K562 (cell line): ENCODE results near the gene TRIM27. TPM values are rescaled to one million over a fixed set of nuclear protein-coding genes. Genes with fewer than 3 reads are reported as not detected.
A peak's percentile ranks its signal among the peaks of the same experiment; 100 is the strongest.

Experiments used
- ATF7 ChIP-seq: fragments of 450-650 bp; IDR thresholded peaks from 2 replicates; pipeline ENCODE4 v1.7.1; 2014; ENCODE audit warnings: mild to moderate bottlenecking, moderate library complexity
- CBX1 ChIP-seq: sonication (generic); IDR thresholded peaks from 2 replicates; pipeline ENCODE4 v1.6.1; 2016; ENCODE audit warnings: antibody characterized with exemption, low read depth, mild to moderate bottlenecking
- DMBX1 ChIP-seq: fragments of 250-450 bp; sonication (Bioruptor Pico); IDR thresholded peaks from 2 replicates; pipeline ENCODE4 v1.8.0; 2022; ENCODE audit warnings: inconsistent platforms, mild to moderate bottlenecking, moderate library complexity, borderline replicate concordance
- ELF1 ChIP-seq: fragments of 200-800 bp; sonication (Bioruptor generic); IDR thresholded peaks from 2 replicates; pipeline ENCODE4 v1.6.1; 2016; ENCODE audit warnings: missing genetic modification characterization, missing compliant biosample characterization
- FOXJ3 ChIP-seq: sonication (generic); formaldehyde crosslinking; IDR thresholded peaks from 2 replicates; pipeline ENCODE4 v1.4.0; 2020; ENCODE audit warnings: mild to moderate bottlenecking, missing genetic modification reagents
- MBD2 ChIP-seq: sonication (generic); IDR thresholded peaks from 2 replicates; pipeline ENCODE4 v1.6.1; 2016; ENCODE audit warnings: low read depth, borderline replicate concordance
- MXI1 ChIP-seq: IDR thresholded peaks from 2 replicates; pipeline ENCODE4 v1.6.1; 2011; ENCODE audit warnings: low read depth, mild to moderate bottlenecking, improper control_type of control experiment, low read length
- NFIC ChIP-seq: fragments of 450-650 bp; IDR thresholded peaks from 2 replicates; pipeline ENCODE4 v1.6.1; 2017; ENCODE audit warnings: mild to moderate bottlenecking, inconsistent platforms
- NFRKB ChIP-seq: fragments of 450-650 bp; IDR thresholded peaks from 2 replicates; pipeline ENCODE4 v1.6.1; 2016; ENCODE audit warnings: low read depth
- RFX5 ChIP-seq: IDR thresholded peaks from 2 replicates; pipeline ENCODE4 v1.6.1; 2011; ENCODE audit warnings: low read depth, mild to moderate bottlenecking, improper control_type of control experiment, low read length
- SLC30A9 ChIP-seq: fragments of 250-450 bp; sonication (Bioruptor Pico); IDR thresholded peaks from 2 replicates; pipeline ENCODE4 v1.8.0; 2022; ENCODE audit warnings: mild to moderate bottlenecking, moderate library complexity
- SNRNP70 ChIP-seq: fragments of 200-400 bp; formaldehyde crosslinking; optimal IDR thresholded peaks from 2 replicates; pipeline ENCODE3; 2017; ENCODE audit warnings: low read depth, low read length
- SP2 ChIP-seq: IDR thresholded peaks from 2 replicates; pipeline ENCODE4 v1.6.1; 2011; ENCODE audit warnings: mild to moderate bottlenecking, low read depth, low read length, moderate library complexity; ENCODE audit not compliant: poor library complexity, severe bottlenecking; ENCODE audit errors: extremely low read depth
- TAL1 ChIP-seq: fragments of 450-650 bp; IDR thresholded peaks from 2 replicates; pipeline ENCODE4 v1.6.1; 2016; ENCODE audit warnings: mild to moderate bottlenecking
- TCFL5 ChIP-seq: fragments of 250-450 bp; sonication (Bioruptor Pico); conservative IDR thresholded peaks from 2 replicates; pipeline ENCODE4 v1.6.1; 2021; ENCODE audit warnings: mild to moderate bottlenecking, moderate library complexity, matching md5 sums
- TEAD1 ChIP-seq, 2 experiments: fragments of 450-650 bp in 1 of 2; sonication (generic) in 1 of 2; formaldehyde crosslinking; IDR thresholded peaks; 2 replicates each; pipeline versions ENCODE4 v1.4.0 to v1.8.0; 2020 to 2022; ENCODE audit warnings: mild to moderate bottlenecking in 2 of 2, missing genetic modification reagents in 1 of 2
- TEAD2 ChIP-seq: fragments of 450-650 bp; IDR thresholded peaks from 2 replicates; pipeline ENCODE4 v1.6.1; 2016; ENCODE audit warnings: missing genetic modification characterization, control low read depth, missing compliant biosample characterization
- ZFX ChIP-seq: sonication (generic); formaldehyde crosslinking; IDR thresholded peaks from 2 replicates; pipeline ENCODE4 v1.8.0; 2022; ENCODE audit warnings: mild to moderate bottlenecking, missing genetic modification reagents, moderate library complexity
- ZNF184 ChIP-seq: sonication (generic); formaldehyde crosslinking; IDR thresholded peaks from 2 replicates; pipeline ENCODE4 v1.5.0; 2020; ENCODE audit warnings: missing genetic modification reagents
- ZNF589 ChIP-seq: fragments of 200-800 bp; sonication (Bioruptor generic); IDR thresholded peaks from 2 replicates; pipeline ENCODE4 v1.6.1; 2016; ENCODE audit warnings: low read depth, missing genetic modification characterization, missing compliant biosample characterization
- polyA plus RNA-seq, 8 experiments: library from polyadenylated mRNA; depleted of rRNA in 4 of 8; stranded (reverse) in 5 of 8; unstranded in 3 of 8; fragments of >200 nt; fragmentation: Nextera tagmentation in 2 of 8; fragmentation: Illumina TruSeq in 1 of 8; extraction: Ambion mirVana in 2 of 8; extraction: Trizol in 1 of 8; gene quantifications; 2 replicates each; pipeline versions ENCODE4 v1.2.1 to v1.2.3, GENCODE V29; 2011 to 2014; ENCODE audit warnings: inconsistent platforms in 1 of 8, missing spikeins in 1 of 8
- total RNA-seq, 7 experiments: library from RNA; depleted of rRNA in 6 of 7; stranded (reverse); fragments of >200 nt in 6 of 7; fragmentation: Illumina TruSeq in 2 of 7; extraction: Trizol in 2 of 7; gene quantifications; 2 replicates each; pipeline versions ENCODE4 v1.2.1 to v1.2.3, GENCODE V29; 2011 to 2021; ENCODE audit warnings: low replicate concordance in 1 of 7
- TF ChIP-seq, protein P1 (sequence below): fragments of 250-450 bp; sonication (Bioruptor Pico); IDR thresholded peaks from 2 replicates; pipeline ENCODE4 v1.5.0; 2021
- TF ChIP-seq, protein P2 (sequence below): sonication (generic); formaldehyde crosslinking; IDR thresholded peaks from 2 replicates; pipeline ENCODE4 v1.9.0; 2022; ENCODE audit warnings: mild to moderate bottlenecking, missing genetic modification reagents
- TF ChIP-seq, protein P3 (sequence below): fragments of 450-650 bp; IDR thresholded peaks from 2 replicates; pipeline ENCODE4 v1.6.1; 2016; ENCODE audit warnings: low read depth, mild to moderate bottlenecking, moderate library complexity
- TF ChIP-seq, protein P4 (sequence below): sonication (generic); formaldehyde crosslinking; IDR thresholded peaks from 2 replicates; pipeline ENCODE4 v1.8.1; 2023; ENCODE audit warnings: mild to moderate bottlenecking, missing genetic modification reagents
- TF ChIP-seq, protein P5 (sequence below): conservative IDR thresholded peaks from 2 replicates; pipeline ENCODE4 v1.6.1; 2011; ENCODE audit warnings: low read depth, mild to moderate bottlenecking, low read length; ENCODE audit not compliant: control insufficient read depth

The TRIM27 gene
- total and polyA plus RNA-seq, 9 of the 15 experiments (the other 6 are each of a cell fraction or from before 2014, with no cell fraction given): 37.7 to 235 (median 122) TPM

DNA sequence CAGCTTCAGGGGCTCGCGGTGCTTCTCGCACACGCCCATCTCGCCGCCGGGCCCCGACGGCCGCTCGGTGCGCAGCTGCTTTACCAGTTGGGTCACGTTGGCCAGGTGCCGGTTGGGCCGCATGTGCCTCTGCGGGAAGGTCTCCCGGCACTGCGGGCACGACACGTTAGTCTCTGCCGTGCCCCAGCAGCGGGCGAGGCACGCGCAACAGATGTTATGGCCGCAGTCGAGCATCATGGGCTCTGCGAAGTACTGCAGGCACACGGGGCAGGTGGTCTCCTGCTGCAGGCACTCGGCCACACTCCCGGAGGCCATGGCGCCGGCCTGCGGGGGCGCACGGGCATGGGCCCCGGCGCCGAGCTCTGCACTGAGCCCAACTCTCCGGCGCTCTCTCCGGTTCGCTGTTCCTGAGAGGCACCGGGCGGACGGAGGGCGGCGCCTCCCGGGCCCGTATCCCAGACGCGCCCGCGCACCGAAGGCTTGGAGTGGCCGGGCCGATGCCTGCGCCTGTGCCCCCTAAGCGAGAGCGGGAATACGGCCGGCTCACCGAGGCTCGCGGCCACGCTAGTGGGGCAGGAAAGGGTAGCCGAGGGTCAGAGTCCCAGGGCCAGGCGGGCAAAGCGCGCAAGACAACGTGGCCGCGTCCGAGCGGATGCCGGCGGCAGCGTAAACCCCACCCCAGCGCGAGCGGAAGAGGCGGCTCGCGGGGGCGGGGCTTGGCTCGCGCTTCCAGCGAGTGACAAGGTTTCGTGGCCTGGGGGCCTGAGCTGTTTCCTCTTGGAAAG is at the start of gene TRIM27 (continued):
- TF ChIP-seq, protein P1, sequence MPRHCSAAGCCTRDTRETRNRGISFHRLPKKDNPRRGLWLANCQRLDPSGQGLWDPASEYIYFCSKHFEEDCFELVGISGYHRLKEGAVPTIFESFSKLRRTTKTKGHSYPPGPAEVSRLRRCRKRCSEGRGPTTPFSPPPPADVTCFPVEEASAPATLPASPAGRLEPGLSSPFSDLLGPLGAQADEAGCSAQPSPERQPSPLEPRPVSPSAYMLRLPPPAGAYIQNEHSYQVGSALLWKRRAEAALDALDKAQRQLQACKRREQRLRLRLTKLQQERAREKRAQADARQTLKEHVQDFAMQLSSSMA (CRISPR knock-in tag): no peak
- TF ChIP-seq ELF1 (tag) (no peak; the same call in 1 of the 2 replicates), DMBX1 (no peak), SLC30A9 (no peak), TEAD1 (CRISPR knock-in tag; IDR thresholded peaks at IDR 0.05) (no peak), TCFL5 (CRISPR knock-in tag) (no peak), SNRNP70 (no peak), CBX1 (no peak; the same call in 1 of the 2 replicates), TAL1 (no peak), ZNF589 (CRISPR knock-in tag) (peak; percentile 84; the same call in 1 of the 2 replicates), NFIC (peak; percentile 64; the same call in 1 of the 2 replicates), NFRKB (0 out of 2 replicates have a peak, but pooled peaks have one; percentile 24), ZFX (peak; percentile 96), MXI1 (peak; percentile 83), MBD2 (peak; percentile 85; the same call in 1 of the 2 replicates), SP2 (peak; percentile 16), ATF7 (peak; percentile 80), FOXJ3 (no peak), RFX5 (no peak), TEAD2 (no peak), ZNF184 (CRISPR knock-in tag) (no peak)
- TF ChIP-seq, protein P2, sequence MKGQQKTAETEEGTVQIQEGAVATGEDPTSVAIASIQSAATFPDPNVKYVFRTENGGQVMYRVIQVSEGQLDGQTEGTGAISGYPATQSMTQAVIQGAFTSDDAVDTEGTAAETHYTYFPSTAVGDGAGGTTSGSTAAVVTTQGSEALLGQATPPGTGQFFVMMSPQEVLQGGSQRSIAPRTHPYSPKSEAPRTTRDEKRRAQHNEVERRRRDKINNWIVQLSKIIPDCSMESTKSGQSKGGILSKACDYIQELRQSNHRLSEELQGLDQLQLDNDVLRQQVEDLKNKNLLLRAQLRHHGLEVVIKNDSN (CRISPR knock-in tag): no peak; the same call in none of the 2 replicates
- TF ChIP-seq, protein P3, sequence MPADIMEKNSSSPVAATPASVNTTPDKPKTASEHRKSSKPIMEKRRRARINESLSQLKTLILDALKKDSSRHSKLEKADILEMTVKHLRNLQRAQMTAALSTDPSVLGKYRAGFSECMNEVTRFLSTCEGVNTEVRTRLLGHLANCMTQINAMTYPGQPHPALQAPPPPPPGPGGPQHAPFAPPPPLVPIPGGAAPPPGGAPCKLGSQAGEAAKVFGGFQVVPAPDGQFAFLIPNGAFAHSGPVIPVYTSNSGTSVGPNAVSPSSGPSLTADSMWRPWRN: no peak
- TF ChIP-seq, protein P4, sequence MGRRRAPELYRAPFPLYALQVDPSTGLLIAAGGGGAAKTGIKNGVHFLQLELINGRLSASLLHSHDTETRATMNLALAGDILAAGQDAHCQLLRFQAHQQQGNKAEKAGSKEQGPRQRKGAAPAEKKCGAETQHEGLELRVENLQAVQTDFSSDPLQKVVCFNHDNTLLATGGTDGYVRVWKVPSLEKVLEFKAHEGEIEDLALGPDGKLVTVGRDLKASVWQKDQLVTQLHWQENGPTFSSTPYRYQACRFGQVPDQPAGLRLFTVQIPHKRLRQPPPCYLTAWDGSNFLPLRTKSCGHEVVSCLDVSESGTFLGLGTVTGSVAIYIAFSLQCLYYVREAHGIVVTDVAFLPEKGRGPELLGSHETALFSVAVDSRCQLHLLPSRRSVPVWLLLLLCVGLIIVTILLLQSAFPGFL (CRISPR knock-in tag): peak; percentile 98
- TF ChIP-seq, protein P5, sequence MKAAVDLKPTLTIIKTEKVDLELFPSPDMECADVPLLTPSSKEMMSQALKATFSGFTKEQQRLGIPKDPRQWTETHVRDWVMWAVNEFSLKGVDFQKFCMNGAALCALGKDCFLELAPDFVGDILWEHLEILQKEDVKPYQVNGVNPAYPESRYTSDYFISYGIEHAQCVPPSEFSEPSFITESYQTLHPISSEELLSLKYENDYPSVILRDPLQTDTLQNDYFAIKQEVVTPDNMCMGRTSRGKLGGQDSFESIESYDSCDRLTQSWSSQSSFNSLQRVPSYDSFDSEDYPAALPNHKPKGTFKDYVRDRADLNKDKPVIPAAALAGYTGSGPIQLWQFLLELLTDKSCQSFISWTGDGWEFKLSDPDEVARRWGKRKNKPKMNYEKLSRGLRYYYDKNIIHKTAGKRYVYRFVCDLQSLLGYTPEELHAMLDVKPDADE: 0 out of 2 replicates have a peak, but pooled peaks have one; percentile 70
